NCI-H748 (cell line): ENCODE measurements around the gene TSGA10.
A peak's percentile ranks its signal among the peaks of the same experiment; 100 is the strongest.
"Not testable (repeated sequence)": the region's sequence is repeated elsewhere in the genome, so short reads cannot be mapped to it uniquely, and the experiment has no call there.

Experiments
- DNase-seq: peaks from one replicate; lab custom pipeline; 2025; ENCODE audit not compliant: unreplicated experiment; lab: John Stamatoyannopoulos, UW

Gene TSGA10

DNA sequence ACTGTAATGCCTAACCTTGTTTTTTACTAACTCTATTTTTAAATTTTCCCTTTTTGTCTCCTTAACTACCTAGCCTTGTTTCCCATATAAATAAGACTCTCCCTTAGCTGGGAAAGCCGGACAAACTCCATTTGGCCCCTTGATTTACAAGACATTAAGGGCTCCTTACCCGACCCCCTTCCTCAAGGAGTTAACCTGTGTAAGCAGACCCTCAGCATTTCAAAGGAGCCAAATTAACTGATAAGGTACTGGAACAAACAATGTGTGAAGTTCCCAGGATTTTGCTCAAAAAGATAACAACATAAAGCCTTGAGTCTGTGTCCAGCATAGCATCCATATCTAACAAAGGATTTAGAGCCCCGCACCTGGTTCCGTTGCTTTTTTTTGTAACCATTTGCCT, 72.9 kb downstream of the TSGA10 start:
- DNase-seq = no peak

DNA sequence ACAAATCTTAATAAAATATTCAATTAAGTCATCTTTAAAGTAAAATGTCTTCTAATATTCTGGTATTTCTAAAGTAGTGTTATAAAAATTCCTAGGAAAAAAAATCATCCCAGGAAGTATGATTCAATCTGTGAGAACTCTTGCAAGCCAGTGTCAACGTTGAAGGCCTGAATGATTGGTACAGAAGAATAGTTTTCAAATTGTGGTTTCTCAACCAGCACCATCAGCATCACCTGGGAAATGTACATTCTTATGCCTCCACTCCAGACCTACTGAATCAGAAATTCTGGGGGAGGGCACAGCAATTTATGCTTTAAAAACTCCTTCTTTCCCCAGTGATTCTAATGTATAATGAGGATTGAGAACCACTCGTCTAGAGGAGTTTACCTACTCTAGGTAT, 75.5 kb downstream of the TSGA10 start:
- DNase-seq = no peak

DNA sequence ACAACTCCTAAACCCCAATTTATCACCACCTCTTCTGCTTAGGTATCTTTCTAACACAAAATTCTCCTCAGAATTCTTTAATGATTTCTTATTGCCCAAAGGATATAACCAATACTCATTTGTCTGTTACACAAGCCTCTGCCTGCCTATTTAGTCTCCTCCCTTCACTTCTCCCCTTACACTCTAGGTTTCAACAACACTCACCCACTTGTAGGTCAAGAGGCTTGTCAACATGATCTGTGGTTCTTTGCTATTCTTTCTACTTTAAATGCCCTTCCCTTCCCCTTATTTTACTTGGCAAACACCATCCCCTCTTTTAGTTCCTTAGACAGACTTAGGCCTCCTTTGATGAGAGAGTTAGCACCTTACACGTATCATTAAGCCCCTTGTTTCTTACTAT, 82.2 kb downstream of the TSGA10 start:
- no peak for DNase-seq

DNA sequence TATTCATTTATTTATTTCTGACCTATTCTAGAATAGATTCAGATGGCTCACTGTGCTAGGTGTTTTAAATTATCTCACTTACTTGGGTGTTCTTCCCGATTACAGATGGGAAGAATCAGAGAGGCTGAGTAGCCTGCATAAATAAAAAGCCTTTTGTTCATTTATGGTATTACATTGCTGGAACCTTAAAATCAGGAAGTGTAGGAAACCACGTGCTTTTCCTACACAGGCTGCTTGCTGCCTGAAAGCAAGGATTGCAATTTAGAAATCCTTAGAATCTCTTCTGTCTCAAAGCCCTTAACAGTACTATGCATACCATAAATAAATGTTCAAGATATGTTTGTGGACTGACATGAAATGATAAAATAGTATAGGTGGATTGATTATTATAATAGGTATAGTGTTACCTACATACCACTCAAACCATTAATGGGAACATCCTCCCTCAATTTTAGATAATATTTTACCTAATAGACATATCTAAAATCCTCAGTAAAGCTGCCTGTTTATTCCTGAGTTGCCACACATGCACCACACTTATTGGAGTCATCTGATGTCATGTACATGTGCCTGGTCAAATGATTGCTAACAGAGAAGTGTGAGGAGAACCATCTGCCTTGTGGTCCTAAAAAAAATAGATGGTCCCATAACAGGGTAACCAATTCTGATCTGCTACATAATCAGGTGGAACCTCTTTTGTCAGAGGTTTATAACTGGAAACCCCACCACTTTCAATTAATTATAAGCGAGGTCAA, 86.7 kb downstream of the TSGA10 start:
- no peak for DNase-seq

DNA sequence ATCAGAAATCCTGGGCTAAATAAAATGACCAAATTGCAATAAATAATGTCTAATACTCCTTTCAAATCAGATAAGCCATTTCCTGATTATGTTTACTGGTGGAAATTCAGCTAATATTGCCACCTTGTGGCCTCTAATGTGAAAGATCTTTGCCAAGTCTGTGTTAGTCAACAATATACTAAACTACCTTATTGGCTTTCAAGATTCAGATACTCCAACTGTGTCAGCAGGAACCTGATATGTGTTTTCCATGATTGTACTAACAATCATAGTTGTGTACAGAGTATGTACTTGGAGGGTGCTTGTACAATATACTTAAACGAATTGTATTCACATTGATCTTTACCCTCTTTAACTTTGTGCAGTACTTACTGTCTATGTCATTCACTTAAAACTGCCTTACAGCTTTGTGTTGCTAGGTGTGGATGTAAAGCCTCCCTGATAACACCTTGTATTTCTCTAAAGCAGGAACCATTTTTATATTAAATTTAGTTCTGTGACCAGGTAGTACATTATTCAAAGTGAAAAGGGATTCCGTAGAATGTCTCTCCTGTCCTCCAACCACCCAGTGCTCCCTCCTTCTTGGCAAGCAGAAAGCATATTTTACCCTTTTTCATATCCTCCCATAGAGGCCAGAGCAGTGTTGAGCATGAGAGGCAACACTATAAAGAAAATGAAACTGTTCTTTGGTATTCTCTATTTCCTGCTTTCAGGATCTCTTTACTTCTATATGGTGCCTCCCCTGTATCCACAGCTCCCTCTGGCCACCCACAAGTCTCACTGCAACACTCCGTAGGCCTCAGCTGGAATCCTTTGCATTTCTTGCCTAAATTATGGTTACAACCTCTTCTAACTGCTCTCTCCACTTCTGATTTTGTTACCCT, 88.4 kb downstream of the TSGA10 start:
- DNase-seq = peak; percentile 65

DNA sequence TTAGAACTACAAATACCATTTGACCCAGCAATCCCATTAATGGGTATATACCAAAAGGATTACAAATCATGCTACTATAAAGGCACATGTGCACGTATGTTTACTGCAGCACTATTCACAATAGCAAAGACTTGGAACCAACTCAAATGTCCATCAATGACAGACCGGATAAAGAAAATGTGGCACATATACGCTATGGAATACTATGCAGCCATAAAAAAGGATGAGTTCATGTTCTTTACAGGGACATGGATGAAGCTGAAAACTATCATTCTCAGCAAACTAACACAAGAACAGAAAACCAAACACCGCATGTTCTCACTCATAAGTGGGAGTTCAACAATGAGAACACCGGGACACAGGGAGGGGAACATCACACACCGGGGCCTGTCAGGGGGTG, 105.6 kb downstream of the TSGA10 start:
- DNase-seq = not testable (repeated sequence)

DNA sequence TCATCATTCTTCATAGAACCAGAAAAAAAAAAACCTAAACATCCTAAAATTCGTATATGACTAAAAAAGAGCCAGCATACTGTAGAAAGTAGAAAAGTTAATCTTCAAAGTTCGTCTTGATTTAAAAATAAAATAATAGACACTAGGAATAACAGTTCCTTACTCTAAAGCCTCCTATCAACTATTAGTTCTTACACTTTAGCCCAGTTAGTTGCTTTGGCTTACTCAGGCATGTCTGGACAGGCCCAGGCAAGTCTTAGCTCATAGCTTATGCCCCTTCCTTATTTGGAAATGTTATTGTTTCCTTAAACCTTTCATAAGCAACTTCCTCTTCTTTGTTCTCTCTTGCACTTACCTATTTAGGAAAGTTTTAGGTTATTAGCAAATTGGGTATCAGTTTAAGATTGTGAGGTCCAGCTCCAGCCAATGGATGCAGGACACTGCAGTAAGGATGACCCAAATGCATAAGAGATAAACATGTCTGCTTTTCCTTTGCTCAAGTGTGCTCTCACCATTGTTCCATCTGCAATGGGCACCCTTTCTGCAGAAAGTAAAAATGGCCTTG, 113.9 kb downstream of the TSGA10 start:
- peak; percentile 2 for DNase-seq

DNA sequence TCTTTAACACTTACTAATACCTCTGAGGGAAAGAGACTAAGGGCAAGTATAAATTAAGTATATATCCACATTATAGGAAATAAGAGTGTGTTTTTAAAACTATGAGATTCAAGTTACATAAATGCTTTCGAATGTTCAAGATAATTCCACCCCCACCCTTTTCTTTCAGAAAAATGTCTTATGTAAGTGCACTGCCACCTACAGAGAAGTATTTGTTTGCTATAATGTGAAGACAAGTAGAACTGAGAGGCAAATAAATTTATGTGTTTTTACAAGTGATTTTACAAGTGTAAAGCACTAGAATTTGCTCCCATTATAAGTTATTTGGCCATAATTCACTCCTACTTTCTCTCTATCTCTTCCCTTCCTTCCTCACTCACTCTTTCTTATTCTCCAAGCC, 118.8 kb downstream of the TSGA10 start:
- DNase-seq = no peak

DNA sequence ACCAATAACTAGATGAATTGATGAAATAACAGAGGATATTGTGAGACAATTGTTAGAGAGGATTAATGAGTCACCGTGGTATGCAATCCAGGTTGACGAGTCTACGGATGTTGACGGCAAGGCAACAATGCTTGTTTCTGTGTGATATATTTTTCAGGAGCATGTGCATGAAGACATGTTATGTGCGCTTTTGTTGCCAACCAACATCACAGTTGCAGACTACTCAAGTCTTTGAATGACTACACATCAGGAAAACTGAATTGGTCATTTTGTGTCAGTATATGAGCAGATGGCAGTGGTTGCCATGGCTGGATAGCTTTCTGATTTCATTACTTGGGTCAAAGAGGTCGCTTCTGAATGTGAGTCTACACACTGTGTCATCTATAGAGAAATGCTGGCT, 122.0 kb downstream of the TSGA10 start:
- DNase-seq = no peak

DNA sequence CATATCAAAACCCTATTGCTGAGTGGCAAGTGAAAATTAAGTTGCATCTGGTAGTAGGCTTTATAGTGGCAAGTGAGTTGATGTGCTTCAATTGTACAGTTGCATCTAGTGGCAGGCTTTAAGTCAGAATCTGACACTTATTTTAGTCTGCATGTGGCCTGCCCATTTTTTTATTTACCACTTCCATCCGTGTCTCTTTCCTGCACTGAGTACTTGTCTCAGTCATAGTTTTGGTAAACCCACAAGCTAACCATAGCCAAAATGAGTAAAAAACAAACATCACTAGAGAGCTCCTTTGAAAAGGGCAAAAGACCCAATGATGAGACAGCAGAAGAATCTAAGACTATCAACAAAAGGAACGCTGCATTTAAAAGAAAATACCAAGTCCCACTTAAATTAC, 122.7 kb downstream of the TSGA10 start:
- no peak for DNase-seq

DNA sequence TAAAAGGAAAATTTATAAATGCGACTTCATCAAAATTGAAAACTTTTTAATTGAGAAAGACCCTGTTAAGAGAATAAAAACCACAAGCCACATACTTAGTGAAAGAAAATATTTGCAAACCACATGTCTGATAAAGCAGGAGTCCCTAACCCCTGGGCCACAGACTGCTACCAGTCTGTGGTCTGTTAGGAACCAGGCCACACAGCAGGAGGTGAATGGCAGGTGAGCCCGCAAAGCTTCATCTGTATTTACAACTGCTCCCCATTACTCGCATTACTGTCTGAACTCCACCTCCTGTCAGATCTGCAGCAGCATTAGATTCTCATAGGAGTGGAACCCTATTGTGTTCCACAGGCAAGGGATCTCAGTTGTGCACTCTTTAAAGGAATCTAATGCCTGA, 123.3 kb downstream of the TSGA10 start:
- DNase-seq = no peak

DNA sequence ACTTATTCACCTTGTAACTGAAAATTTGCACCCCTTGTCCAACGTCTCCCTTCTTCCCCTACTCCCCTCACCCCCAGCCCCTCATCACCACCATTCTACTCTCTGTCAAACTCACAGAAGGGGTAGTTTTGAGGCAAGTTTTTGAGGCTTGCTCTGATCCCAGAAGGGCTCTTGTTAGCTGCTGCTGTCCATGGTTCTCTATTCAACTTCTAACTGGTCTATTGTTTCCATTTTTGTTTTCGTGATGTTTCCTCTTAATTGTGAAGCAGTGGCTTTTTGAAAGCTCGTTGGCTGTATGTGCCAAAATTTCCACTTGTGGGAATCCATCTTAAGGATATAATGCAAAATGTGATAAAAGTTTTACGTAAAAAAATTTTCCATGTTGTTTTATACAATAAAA, 126.2 kb downstream of the TSGA10 start:
- DNase-seq = no peak

DNA sequence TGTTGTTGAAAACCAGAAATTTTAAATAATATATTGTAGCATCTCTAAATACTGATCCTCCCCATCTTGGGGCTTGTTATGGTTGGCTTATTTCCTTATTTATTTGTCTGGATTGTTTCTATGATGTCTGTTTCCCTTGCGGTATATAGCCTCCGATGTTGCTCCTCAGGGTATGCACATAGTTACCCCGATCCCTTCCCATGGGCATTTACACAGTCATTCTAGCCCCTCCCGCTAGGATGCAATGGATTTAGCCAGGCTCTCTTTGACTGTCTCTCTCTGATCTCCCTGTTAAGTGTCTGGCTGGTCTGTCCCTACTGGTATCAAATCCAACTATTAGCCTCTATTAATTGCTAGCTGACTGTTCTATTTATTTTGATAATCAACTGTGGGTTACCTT, 126.9 kb downstream of the TSGA10 start:
- no peak for DNase-seq

DNA sequence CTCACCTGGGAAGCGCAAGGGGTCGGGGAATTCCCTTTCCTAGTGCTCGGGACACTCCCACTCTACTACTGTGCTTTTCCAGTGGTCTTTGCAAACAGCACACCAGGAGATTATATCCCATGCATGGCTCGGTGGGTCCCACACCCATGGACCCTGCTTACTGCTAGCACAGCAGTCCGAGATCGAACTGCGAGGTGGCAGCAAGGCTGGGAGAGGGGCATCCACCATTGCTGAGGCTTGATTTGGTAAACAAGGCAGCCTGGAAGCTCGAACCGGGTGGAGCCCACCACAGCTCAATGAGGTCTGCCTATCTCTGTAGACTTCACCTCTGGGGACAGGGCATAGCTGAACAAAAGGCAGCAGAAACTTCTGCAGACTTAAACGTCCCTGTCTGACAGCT, 154.0 kb downstream of the TSGA10 start:
- no peak for DNase-seq

DNA sequence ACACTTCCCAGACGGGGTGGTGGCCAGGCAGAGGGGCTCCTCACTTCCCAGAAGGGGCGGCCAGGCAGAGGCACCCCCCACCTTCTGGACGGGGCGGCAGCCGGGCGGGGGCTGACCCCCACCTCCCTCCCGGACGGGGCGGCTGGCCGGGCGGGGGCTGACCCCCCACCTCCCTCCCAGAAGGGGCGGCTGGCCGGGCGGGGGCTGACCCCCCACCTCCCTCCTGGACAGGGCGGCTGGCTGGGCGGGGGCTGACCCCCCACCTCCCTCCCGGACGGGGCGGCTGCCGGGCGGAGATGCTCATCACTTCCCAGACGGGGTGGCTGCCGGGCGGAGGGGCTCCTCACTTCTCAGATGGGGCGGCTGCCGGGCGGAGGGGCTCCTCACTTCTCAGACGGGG, 166.0 kb downstream of the TSGA10 start:
- not testable (repeated sequence) for DNase-seq

DNA sequence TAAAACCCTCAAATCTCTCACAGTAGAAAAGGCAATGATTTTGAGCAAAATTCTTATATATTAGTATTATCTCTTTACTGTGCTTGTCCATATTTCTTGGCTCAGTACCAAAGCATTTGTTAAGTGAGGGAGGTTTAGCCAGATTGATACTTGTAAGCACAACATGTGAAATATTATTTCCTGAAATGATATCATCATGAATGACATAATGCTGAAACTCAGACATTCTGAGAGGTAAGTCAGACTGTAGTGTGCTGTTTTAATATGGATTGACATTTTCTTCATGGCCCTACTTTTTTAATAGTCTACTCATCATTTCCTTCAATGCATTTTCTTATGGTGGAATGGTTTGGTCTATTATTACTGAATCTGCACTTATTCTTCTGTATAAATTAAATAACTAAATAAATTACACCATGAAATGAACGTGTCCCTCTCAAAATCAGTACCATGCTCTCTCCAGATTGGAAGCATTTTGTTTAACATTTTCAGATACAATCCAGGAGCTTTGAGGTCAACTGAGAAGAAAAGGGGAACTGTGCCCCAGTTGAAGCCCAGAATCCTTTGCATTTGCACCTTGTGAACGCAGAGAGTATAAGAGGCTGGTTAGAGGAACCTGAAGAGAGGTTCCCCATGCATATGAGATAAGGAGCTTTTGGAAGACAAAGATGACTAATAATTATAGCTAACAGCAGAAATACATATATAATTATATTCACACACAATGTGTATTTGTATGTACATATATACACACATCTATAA, 168.7 kb downstream of the TSGA10 start:
- no peak for DNase-seq

DNA sequence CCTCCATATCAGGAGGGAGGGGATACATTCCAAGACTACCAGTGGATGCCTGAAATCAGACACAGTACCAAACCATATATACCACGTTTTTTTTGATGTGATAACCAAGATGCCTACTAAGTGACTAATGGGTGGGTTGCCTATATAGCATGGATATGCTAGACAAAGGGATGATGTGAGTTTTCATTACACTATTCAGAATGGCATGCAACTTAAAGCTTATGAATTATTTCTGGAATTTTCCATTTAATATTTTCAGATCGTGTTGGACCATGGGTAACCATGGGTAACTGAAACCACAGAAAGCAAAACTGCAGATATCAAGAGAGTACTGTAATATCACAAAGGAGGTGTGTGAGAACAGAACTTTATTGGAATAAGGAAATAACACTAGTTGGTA, 179.1 kb downstream of the TSGA10 start:
- DNase-seq = no peak

DNA sequence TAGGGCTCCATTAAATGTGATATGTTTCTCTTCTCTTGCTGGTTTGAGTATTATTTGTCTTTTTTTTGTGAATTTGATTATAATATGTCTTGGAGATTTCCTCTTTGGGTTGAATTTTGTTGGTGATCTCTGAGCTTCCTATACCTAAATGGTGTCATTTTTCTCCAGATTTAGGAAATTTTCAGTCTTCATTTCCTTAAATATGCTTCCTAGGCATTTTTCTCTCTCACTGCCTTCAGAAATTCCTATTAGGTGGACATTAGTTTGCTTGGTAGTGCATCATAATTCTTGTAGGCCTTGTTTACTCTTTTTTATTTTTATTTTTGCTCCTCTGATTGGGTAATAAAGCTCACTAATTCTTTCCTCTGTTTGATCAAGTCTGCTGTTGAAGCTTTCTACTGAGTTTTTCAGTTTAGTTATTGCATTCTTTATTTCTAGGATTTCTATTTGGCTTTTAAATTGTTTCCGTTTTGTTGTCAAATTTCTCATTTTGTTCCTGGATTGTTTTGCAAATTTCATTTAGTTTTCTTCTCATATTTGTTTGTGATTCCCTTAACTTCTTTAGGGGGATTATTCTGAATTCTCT, 182.1 kb downstream of the TSGA10 start:
- DNase-seq = no peak

DNA sequence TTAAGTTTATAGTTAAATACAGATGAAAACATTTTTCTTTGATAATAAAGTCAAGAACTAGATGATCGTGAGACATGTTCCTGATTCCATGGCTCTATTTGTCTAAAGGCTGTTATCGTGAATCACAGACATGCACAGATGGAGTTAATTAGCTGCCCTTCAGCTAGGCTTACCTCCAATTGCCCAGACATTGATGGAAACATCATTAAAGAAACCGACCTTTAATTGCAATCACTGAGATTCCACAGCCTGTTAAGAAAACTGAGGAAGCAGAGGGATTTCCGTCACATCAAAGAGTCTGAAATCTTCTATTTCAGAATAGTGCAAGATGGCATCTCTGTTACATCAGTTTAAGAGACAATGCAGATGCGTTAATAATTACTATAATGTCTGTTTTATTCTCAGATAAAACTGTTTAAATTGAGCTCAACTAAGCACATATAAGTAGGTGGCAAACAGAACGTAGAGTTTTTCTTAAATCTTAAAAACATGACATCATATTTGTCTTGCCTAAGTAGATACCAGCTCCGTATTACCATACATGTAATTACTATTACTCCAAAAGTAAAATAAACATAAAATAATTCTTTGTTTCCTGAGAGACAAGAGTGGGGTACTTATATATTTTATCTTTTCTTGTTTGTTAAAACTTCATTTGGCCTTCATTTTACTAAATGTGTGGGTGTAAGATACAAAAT, 194.8 kb downstream of the TSGA10 start:
- no peak for DNase-seq

DNA sequence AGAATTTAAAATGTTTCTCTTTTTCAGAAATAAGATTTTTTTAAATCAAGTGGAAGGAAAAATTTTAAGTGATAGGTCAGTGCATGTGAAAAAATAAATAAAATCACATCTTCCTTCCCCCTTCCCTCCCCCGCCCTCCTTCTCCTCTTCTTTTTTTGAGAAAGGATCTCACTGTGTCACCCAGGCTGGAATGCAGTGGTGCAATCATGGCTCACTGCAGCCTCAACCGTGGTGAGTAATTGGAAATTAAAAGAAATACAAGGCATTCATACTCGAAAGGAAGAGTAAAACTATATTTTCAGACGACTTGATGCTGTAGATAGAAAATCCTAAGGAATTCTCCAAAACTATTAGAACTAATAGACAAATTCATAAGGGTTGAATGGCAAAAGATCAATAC, 201.8 kb downstream of the TSGA10 start:
- no peak for DNase-seq
